Activated CD4-positive, alpha-beta memory T cell treated with anti-CD3 and anti-CD28 coated beads, Interleukin-2, amount 10 ng/mL, durations not matched to agents 7 days and 5 days (primary cell): Measurements from ENCODE around the gene GLE1. TPM values are rescaled to one million over a fixed set of nuclear protein-coding genes. Genes with fewer than 3 reads are reported as not detected.

Experiments used
- CTCF ChIA-PET: fragments of 350-600 bp; sonication (Branson Sonifier 250); formaldehyde crosslinking; loops from one replicate; lab custom pipeline; 2021; ENCODE audit warnings: antibody characterized with exemption, inconsistent platforms; lab: Charles Lee
- POLR2A ChIA-PET: fragments of 350-600 bp; sonication (Branson Sonifier 250); formaldehyde crosslinking; loops from one replicate; lab custom pipeline; 2021; ENCODE audit warnings: antibody characterized with exemption; lab: Charles Lee
- DNase-seq: peaks from one replicate; pipeline ENCODE4 v3.0.0-alpha.2; 2020
- H3K27ac Mint-ChIP-seq: one replicate; pipeline ENCODE4 v1.8.0; 2021; ENCODE audit warnings: mild to moderate bottlenecking, mixed read lengths
- H3K27me3 Mint-ChIP-seq: one replicate; pipeline ENCODE4 v1.8.0; 2021; ENCODE audit warnings: mixed read lengths
- H3K36me3 Mint-ChIP-seq: one replicate; pipeline ENCODE4 v1.8.0; 2021; ENCODE audit warnings: low read depth, mixed read lengths
- H3K4me1 Mint-ChIP-seq: one replicate; pipeline ENCODE4 v1.8.0; 2021; ENCODE audit warnings: mixed read lengths
- H3K4me3 Mint-ChIP-seq: one replicate; pipeline ENCODE4 v1.8.0; 2021; ENCODE audit warnings: mild to moderate bottlenecking, mixed read lengths
- H3K9me3 Mint-ChIP-seq: one replicate; pipeline ENCODE4 v1.8.0; 2021; ENCODE audit warnings: mixed read lengths
- total RNA-seq, 2 experiments: library from RNA; stranded (reverse); gene quantifications; one replicate each; pipeline ENCODE4 v1.2.3, GENCODE V29; 2021

The GLE1 gene
- total RNA-seq, 2 experiments from 2014 or later, result 50.3 to 50.7 TPM

DNA sequence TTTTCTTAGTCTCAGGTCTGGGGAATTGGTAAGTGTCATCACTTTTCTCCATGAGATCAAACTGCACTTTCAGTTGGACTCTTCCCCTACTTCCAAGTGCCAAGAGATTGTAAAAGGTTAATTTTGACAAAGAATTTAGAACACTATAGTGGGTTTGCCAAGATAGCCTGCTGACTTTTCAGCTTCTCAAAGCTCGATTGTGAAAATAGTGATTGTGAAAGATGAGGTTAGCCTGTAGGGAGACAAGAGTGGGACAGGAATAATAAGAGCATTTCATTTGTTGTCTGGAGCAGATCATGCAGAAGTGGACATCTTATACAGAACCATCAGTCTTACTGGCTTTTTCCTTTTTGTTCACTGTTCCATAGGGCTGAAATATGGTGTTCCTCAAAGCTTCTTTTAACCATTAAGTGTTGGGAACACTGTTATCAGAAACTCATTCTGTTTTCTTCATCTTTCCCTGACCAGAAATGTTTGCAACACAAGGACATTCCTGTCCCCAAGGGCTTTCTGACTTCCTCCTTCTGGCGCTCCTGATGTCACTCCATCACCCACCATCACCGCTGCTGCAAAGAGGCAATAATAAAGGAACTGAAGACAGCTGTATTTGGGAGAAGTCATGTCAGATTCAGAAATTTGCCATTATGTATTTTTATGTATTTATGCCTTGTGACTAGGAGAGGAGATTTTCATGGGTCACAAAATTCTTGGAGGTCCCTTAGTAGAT lies 36.3 kb downstream of the GLE1 start:
- CTCF ChIA-PET, result no interaction called here
- POLR2A ChIA-PET, result interaction anchor here (6.0 kb wide), 1 partner anchor 11 kb away, joined by 58 read pairs; the partner anchor contains the start of gene SPTAN1
- no peak for DNase-seq
- Mint-ChIP-seq H3K9me3 (no peaks in the 10 kb centered on the region), H3K4me1 (peaks cover 12% of the 10 kb centered on the region), H3K36me3 (peaks cover 54% of the 10 kb centered on the region), H3K4me3 (no peak overlapping the region), H3K27me3 (no peaks in the 10 kb centered on the region), H3K27ac (no peak overlapping the region)

DNA sequence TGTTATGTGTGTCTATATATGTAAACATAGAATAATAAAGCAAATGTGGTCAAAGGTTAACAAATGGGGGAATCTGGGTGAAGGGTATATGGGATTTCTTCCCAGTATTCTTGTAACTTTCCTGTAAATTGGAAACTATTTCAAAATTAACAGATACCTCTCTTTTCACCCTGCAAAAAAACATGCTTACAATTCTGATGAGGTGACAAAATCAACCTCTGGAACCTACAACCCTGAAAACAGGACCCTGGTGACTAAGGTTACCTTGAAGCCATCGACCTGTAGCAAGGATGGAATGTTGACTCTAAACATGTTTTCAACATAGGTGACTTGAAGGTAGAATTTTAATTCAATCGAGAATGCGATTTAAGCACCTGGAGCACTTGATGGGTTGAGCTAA lies 42.0 kb downstream of the GLE1 start:
- CTCF ChIA-PET, result no interaction called here
- Mint-ChIP-seq H3K27me3 (no peaks in the 10 kb centered on the region), H3K4me1 (peaks cover 29% of the 10 kb centered on the region), H3K27ac (no peak overlapping the region), H3K36me3 (peaks cover 11% of the 10 kb centered on the region), H3K9me3 (no peaks in the 10 kb centered on the region), H3K4me3 (no peak overlapping the region)
- POLR2A ChIA-PET, result interaction anchor here (0.8 to 1.1 kb wide), 2 partner anchors 8 to 10 kb away, joined by 3 to 4 read pairs; no protein-coding TSS in a partner anchor
- DNase-seq, result no peak

DNA sequence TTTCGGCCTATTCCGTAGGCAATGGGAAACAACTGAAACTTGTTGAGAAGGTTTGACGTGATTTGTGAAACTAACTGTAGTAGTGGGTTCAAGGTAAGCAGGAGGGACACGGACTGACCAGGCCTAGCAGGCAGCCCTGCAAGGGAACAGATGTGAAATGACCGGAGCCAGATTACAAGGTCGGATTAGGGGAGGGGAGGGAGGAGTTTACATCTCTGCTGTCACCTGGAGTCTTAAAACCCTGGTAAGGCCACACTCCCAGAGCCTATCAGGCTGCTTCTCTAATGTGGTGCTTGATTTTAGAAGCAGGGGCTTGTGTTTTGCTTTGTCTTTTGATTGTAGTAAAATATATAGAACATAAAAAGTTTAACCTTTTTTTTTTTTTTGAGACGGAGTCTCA lies 44.4 kb downstream of the GLE1 start:
- no peak overlapping the region for H3K27ac Mint-ChIP-seq
- CTCF ChIA-PET, result no interaction called here
- no peaks in the 10 kb centered on the region for H3K9me3 Mint-ChIP-seq
- peaks cover 5% of the 10 kb centered on the region for H3K36me3 Mint-ChIP-seq
- POLR2A ChIA-PET, result interaction anchor here (6.3 kb wide), 1 partner anchor 44 kb away, joined by 89 read pairs; the partner anchor contains the start of gene GLE1
- DNase-seq, result no peak
- no peaks in the 10 kb centered on the region for H3K27me3 Mint-ChIP-seq
- H3K4me3 Mint-ChIP-seq, result no peak overlapping the region
- peaks cover 35% of the 10 kb centered on the region for H3K4me1 Mint-ChIP-seq

DNA sequence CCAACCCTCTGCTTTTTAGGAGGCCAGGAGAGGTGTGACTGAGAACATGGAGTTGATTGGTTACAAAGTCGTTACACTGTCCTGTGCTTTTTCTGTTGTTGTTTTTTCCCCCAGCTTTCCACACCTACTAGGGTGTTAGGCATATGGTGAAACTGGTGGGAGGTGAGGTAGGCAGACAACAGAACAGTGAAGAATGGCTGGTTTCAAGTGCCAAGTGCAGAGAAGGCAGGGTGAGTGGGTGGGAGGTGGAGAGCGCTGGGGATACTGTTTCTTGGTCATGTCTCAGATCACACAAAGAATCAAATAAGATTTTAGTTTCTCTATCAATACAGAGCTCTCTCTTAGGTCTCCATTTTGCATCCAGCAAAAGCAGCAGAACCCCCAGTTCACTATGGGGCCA lies 45.7 kb downstream of the GLE1 start:
- Mint-ChIP-seq H3K36me3 (peaks cover 4% of the 10 kb centered on the region), H3K27me3 (no peaks in the 10 kb centered on the region), H3K9me3 (no peaks in the 10 kb centered on the region), H3K4me1 (peaks cover 35% of the 10 kb centered on the region), H3K4me3 (peak overlapping the region; percentile 40), H3K27ac (peak overlapping the region; percentile 97)
- ChIA-PET POLR2A (interaction anchor here (0.6 to 6.3 kb wide), 14 partner anchors 8 to 268 kb away, joined by 3 to 89 read pairs (median 8); partner anchors contain the start of genes ENDOG, GLE1, SET and URM1), CTCF (interaction anchor here (0.9 to 1.9 kb wide), 7 partner anchors 8 to 268 kb away, joined by 3 to 7 read pairs (median 4); partner anchors contain the start of genes CERCAM, ENDOG and GLE1)
- no peak for DNase-seq

DNA sequence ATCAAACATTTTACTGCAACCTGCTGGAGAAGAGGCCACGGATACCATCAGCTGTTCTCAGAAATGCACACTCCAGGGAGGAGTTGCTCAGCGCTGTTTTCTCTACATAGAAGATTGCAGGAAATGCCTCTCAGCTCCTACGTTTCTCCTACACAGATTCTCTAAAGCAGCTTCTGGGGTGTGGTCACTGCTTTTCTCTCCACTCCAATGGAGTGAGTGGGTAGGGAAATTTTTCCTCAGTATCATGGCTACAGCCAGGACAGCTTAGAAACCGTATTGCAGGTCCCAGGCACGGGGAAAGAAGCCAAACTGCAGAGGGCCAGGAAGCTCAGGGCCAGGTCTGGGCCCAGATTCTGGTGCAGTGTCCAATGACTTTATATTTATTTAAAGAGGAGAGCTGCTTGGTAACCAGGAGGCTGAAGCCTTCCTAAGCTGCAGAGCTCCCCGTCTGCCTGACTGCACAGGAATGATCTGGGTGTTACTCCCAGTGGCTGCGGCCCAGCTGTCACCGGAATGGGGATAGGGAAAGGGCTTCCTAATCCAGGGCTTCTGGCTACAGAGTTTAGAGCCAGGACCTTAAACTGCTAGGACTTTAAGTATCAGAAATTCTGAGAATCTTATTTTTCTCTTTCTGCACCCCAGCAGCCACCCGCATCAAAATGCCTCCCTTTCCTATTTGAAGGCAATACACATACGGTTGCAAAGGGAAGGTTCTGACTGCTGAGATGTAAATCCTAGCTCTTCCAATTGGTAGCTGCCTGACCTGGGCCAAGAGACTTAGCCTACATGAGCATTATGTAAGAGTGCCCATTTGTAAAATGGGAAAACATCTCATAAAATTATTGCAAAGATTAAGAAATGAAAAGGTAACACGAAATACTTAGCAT lies 46.5 kb downstream of the GLE1 start:
- peak overlapping the region; percentile 94 for H3K4me3 Mint-ChIP-seq
- peak; percentile 24 for DNase-seq
- ChIA-PET POLR2A (interaction anchor here (0.6 to 6.3 kb wide), 22 partner anchors 8 to 482 kb away, joined by 3 to 89 read pairs (median 6); partner anchors contain the start of genes ENDOG, GLE1, SET and URM1), CTCF (interaction anchor here (0.6 to 1.9 kb wide), 10 partner anchors 8 to 505 kb away, joined by 3 to 7 read pairs (median 4); partner anchors contain the start of genes CERCAM, ENDOG and GLE1)
- no peaks in the 10 kb centered on the region for H3K27me3 Mint-ChIP-seq
- no peaks in the 10 kb centered on the region for H3K9me3 Mint-ChIP-seq
- peaks cover 4% of the 10 kb centered on the region for H3K36me3 Mint-ChIP-seq
- H3K27ac Mint-ChIP-seq, result peak overlapping the region; percentile 97
- H3K4me1 Mint-ChIP-seq, result peaks cover 31% of the 10 kb centered on the region

DNA sequence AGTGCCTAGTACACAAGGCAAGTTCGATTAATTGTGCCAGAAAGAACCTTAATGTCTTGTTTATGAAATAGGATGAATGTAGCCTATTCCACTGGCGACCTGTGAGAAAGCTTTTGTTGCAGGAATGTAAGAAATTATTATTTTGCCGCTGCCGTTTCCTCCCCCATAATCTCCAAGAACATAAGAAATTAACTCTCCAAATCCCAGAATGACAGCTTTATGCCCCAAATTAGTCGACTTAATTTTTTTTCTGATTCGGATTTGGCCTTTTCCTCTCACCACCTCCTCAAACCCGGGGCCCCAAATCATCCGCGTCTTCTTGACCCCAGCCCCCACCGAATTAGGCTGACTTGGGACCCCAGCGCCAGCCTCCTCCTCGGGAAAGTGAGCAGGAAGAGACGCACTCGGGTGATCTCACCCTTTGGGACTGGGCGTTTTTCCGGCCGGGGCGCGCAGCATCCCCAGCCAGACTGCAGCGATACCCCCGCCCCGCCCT lies 47.2 kb downstream of the GLE1 start:
- Mint-ChIP-seq H3K27ac (peak overlapping the region; percentile 97), H3K36me3 (peaks cover 5% of the 10 kb centered on the region), H3K27me3 (no peaks in the 10 kb centered on the region), H3K4me1 (peaks cover 31% of the 10 kb centered on the region), H3K9me3 (no peaks in the 10 kb centered on the region), H3K4me3 (peak overlapping the region; percentile 94)
- ChIA-PET CTCF (interaction anchor here (0.8 to 1.9 kb wide), 4 partner anchors 24 to 113 kb away, joined by 3 to 5 read pairs (median 4); partner anchors contain the start of gene GLE1), POLR2A (interaction anchor here (0.6 to 6.3 kb wide), 25 partner anchors 9 to 529 kb away, joined by 3 to 89 read pairs (median 5); partner anchors contain the start of genes DOLPP1, GLE1, SET and URM1)
- no peak for DNase-seq

DNA sequence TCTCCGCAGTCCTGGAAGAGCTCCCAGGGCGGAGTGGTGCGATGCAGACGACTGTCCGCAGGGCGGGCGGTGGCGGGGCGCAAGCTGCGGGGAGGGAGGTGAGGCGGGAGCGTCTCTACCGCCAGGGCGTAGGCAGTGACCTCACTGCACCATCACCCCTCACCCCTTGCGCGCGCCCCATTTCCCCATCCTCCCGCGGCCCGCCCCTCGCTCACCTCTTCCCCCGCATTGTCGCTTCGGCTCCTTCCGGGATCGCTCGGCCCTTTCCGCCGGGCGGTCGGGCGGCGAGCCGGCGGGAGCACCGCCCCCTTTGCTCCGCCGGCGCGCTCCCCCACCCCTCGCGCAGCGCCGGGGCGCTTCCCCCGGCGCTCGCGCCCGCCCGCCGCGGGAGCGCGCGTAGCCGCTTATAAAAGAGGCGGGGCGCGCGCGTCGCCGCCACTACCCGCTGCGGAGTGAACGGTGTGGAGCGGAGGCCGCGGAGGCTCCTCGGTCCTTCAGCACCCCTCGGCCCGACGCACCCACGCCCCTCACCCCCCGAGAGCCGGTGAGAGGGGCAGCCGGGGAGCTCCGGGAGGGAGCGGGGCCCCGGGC lies 47.7 kb downstream of the GLE1 start, which contains the start of gene SPTAN1:
TSS of gene SPTAN1 (plus strand) at position 435 of the 591 bp plus-strand sequence. CDS start 14,154 bp downstream, outside the sequence.
- Mint-ChIP-seq H3K4me3 (peak within 1 kb of the TSS; percentile 94), H3K36me3 (peaks cover 9% of the 10 kb centered on the region), H3K4me1 (peaks cover 31% of the 10 kb centered on the region), H3K9me3 (no peaks in the 10 kb centered on the region), H3K27ac (peak within 1 kb of the TSS; percentile 97), H3K27me3 (no peaks in the 10 kb centered on the region)
- peak; percentile 96 for DNase-seq
- ChIA-PET CTCF (interaction anchor here (1.1 to 1.4 kb wide), 2 partner anchors 25 to 266 kb away, joined by 3 to 4 read pairs; no protein-coding TSS in a partner anchor), POLR2A (interaction anchor here (0.6 to 6.3 kb wide), 35 partner anchors 9 to 529 kb away, joined by 3 to 89 read pairs (median 5); partner anchors contain the start of genes DOLPP1, ENDOG, GLE1 and SET)

DNA sequence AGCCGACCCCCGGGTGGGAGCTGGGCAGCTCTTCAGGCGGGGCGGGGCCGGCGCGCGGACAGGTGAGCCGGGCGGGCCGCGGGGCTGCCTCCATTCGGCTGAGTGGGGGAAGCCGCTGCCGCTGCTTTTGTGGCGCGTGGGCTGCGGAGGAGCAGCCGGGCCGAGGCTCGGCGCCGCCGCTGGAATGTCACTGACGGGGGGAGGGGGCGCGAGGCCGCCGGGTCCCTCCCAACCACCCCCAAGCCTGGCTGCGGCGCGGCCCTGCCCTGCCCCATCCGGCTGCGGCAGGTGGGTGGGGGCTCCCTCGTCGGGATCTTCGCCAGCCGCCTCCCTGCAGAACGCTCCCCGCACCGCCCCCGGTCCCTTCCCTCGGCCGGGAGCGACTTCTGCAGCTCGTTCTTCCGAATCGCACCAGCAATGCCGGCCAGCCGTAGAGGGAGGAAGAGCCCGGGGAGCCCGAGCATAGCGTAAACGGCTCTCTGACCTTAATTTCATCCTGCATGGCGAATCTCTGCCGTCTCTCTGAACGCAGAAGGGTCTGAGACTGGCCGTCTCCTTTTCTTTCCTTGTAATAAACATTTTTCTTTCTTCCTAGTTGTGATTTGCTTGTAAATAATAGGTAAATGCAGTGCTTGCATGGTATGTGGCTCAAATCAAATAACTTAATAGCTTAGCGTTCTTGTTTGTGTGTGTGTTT lies 48.4 kb downstream of the GLE1 start:
- DNase-seq, result peak; percentile 63
- Mint-ChIP-seq H3K27me3 (no peaks in the 10 kb centered on the region), H3K4me3 (no peak overlapping the region), H3K4me1 (peaks cover 32% of the 10 kb centered on the region), H3K27ac (no peak overlapping the region), H3K36me3 (peaks cover 12% of the 10 kb centered on the region), H3K9me3 (no peaks in the 10 kb centered on the region)
- CTCF ChIA-PET, result interaction anchor here (0.8 to 1.4 kb wide), 2 partner anchors 35 to 265 kb away, joined by 3 read pairs; no protein-coding TSS in a partner anchor
- POLR2A ChIA-PET, result interaction anchor here (0.6 to 6.3 kb wide), 35 partner anchors 8 to 516 kb away, joined by 3 to 89 read pairs (median 4); partner anchors contain the start of genes ENDOG, GLE1, KYAT1 and LRRC8A

DNA sequence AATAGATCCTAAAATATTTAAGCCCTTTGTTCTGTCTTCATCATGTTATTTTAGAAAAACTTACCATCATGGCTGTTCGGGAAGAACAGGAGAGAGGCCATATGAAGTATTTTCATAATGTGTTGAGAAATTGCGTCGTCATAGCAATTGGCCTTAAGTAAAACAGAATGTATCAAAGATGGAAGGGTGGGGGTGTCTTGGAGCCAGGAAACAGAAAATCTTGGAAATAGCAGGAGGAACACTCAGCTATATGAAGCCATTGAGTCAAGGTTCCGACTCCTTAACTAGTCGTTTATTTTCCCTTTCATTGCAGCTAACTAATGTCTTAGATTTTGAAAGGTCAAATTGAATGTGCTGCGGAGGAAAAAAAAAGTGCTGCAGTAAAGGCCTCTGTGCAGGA lies 49.2 kb downstream of the GLE1 start:
- ChIA-PET POLR2A (interaction anchor here (0.8 to 6.3 kb wide), 18 partner anchors 11 to 344 kb away, joined by 3 to 89 read pairs (median 5); partner anchors contain the start of genes ENDOG, GLE1, KYAT1 and LRRC8A), CTCF (interaction anchor here (0.8 to 1.4 kb wide), 2 partner anchors 35 to 264 kb away, joined by 3 read pairs; no protein-coding TSS in a partner anchor)
- Mint-ChIP-seq H3K4me1 (peaks cover 37% of the 10 kb centered on the region), H3K36me3 (peaks cover 12% of the 10 kb centered on the region), H3K27ac (no peak overlapping the region), H3K27me3 (no peaks in the 10 kb centered on the region), H3K4me3 (no peak overlapping the region), H3K9me3 (no peaks in the 10 kb centered on the region)
- DNase-seq, result no peak

DNA sequence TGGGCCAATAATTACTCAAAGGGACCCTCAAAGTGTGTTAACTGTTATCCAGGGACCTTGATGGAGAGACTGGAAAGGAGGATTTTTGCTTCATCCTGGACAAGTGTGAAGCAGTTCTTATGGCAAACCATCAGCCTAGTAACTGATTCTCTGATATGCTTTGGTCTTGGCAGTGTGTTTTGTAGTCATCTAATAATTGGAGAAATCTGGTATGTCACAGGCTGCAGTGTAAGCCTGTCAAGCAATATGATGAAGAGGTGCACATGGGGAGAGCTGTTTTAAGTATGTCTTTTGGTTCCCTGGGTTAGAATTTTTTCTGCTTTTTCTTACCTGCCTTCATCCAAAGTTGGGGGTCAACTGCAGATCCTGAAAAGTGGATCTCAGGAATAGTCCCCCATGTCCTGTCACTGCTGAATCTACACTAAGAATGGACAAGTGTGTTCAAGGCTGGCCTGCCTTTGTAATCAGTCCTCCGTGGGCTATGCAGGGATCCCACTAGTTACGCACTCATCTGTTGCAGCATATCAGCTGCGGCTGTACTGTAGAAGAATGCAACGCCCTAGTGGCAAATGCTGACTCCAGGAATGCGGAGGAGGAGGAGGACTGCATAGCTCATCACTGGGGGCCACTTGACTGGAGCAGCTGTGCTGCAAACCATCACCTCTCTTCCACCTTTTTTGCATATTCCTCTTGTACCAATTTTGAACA lies 49.8 kb downstream of the GLE1 start:
- Mint-ChIP-seq H3K27me3 (no peaks in the 10 kb centered on the region), H3K9me3 (no peaks in the 10 kb centered on the region), H3K27ac (no peak overlapping the region), H3K36me3 (peaks cover 16% of the 10 kb centered on the region), H3K4me1 (peaks cover 41% of the 10 kb centered on the region), H3K4me3 (no peak overlapping the region)
- ChIA-PET CTCF (interaction anchor here (1.0 kb wide), 1 partner anchor 113 kb away, joined by 3 read pairs; no protein-coding TSS in a partner anchor), POLR2A (interaction anchor here (0.6 to 6.3 kb wide), 14 partner anchors 8 to 344 kb away, joined by 3 to 89 read pairs (median 5); partner anchors contain the start of genes ENDOG, GLE1, KYAT1 and LRRC8A)
- peak; percentile 31 for DNase-seq
